K562 (cell line): ENCODE data around the gene TESMIN. TPM values are rescaled to one million over a fixed set of nuclear protein-coding genes. Genes with fewer than 3 reads are reported as not detected.

Experiments used
- ATAC-seq: fragments of 200-7000 bp; cut with Tn5 transposase; 3 replicates; pipeline ENCODE4 v1.9.1; 2020; ENCODE audit warnings: moderate library complexity
- BruUV-seq: library from RNA; stranded (reverse); fragments of 400-500 nt; replicated peaks from 2 replicates; lab custom pipeline; 2021; lab: Mats Ljungman, UMichigan
- CTCF ChIA-PET: fragments of 300-600 bp; formaldehyde crosslinking; extraction: SDS; loops from one replicate; lab custom pipeline; 2021; ENCODE audit warnings: low intra/inter-chr PET ratio; lab: Yijun Ruan, JAX
- POLR2A ChIA-PET: fragments of 300-600, 350-650 bp; sonication (Branson Sonifier 250); formaldehyde crosslinking; extraction: SDS; loops from one replicate; lab custom pipeline; 2021; ENCODE audit warnings: antibody characterized with exemption, inconsistent platforms; lab: Yijun Ruan, JAX
- DNase-seq, 4 experiments: peaks; one replicate each; pipeline versions ENCODE4 v3.0.0 to v3.0.0-alpha.2; 2011 to 2018; ENCODE audit warnings: low spot score in 3 of 4, mixed read lengths in 3 of 4; ENCODE audit errors: extremely low read depth in 1 of 4
- FAIRE-seq: peaks from 2 replicates; lab custom pipeline; 2011; peaks lifted over from hg19 to GRCh38; lab: Jason Lieb, UNC
- H2AFZ ChIP-seq: 2 replicates; pipeline ENCODE4 v1.6.0; 2011; ENCODE audit warnings: low read depth, low read length, control low read depth, inconsistent platforms
- H3K27ac ChIP-seq: fragments of 200-600 bp; 3 replicates; pipeline ENCODE4 v1.8.0; 2011; ENCODE audit warnings: low read depth, mild to moderate bottlenecking, control low read depth, inconsistent platforms, low read length, moderate library complexity, mixed read lengths; ENCODE audit errors: extremely low read depth
- H3K27me3 ChIP-seq, 2 experiments: fragments of 300-600 bp in 1 of 2; 2 replicates in 1 of 2; 3 replicates in 1 of 2; pipeline versions ENCODE4 v1.6.0 to v1.8.0; 2011; ENCODE audit warnings: inconsistent platforms in 2 of 2, low read length in 2 of 2, mild to moderate bottlenecking in 1 of 2, mixed read lengths in 1 of 2, moderate library complexity in 1 of 2; ENCODE audit not compliant: control insufficient read depth in 2 of 2, insufficient read depth in 2 of 2
- H3K36me3 ChIP-seq: fragments of 300-600 bp; 3 replicates; pipeline ENCODE4 v1.8.0; 2011; ENCODE audit warnings: mild to moderate bottlenecking, low read length, inconsistent platforms; ENCODE audit not compliant: control insufficient read depth, insufficient read depth
- H3K4me1 ChIP-seq, 2 experiments: fragments of 200-600 bp in 1 of 2; replicated peaks in 1 of 2; 2 replicates in 1 of 2; 3 replicates in 1 of 2; pipeline versions ENCODE4 v1.5.1 to v1.8.0; 2011; ENCODE audit warnings: inconsistent platforms in 2 of 2, low read length in 2 of 2, mild to moderate bottlenecking in 1 of 2, mixed read lengths in 1 of 2, moderate library complexity in 1 of 2; ENCODE audit not compliant: control insufficient read depth in 2 of 2, insufficient read depth in 2 of 2
- H3K4me2 ChIP-seq: 2 replicates; pipeline ENCODE4 v1.6.1; 2011; ENCODE audit warnings: low read length, control low read depth, inconsistent platforms, mixed read lengths; ENCODE audit not compliant: insufficient read depth
- H3K4me3 ChIP-seq: fragments of 200-600 bp; sonication (generic), shearing (Covaris generic); 2 replicates; pipeline ENCODE4 v1.5.1; 2016; ENCODE audit warnings: control low read depth, inconsistent platforms
- H3K79me2 ChIP-seq: fragments of 200-600 bp; 3 replicates; pipeline ENCODE4 v1.8.0; 2011; ENCODE audit warnings: low read length, inconsistent platforms; ENCODE audit not compliant: control insufficient read depth, insufficient read depth
- H3K9ac ChIP-seq, 2 experiments: 2 replicates each; pipeline versions ENCODE4 v1.6.0 to v1.6.1; 2011; ENCODE audit warnings: low read depth in 2 of 2, low read length in 2 of 2, control low read depth in 1 of 2, inconsistent platforms in 1 of 2, mild to moderate bottlenecking in 1 of 2, mixed read lengths in 1 of 2; ENCODE audit not compliant: insufficient read depth in 1 of 2
- H3K9me1 ChIP-seq: one replicate; pipeline ENCODE4 v1.6.0; 2011; ENCODE audit warnings: inconsistent platforms, mild to moderate bottlenecking, low read length, moderate library complexity; ENCODE audit not compliant: control insufficient read depth, insufficient read depth
- H3K9me3 ChIP-seq: replicated peaks from 2 replicates; pipeline ENCODE4 v1.5.1; 2011; ENCODE audit warnings: low read depth, low read length, inconsistent platforms; ENCODE audit not compliant: control insufficient read depth, insufficient read depth
- H4K20me1 ChIP-seq: replicated peaks from 2 replicates; pipeline ENCODE4 v1.6.1; 2011; ENCODE audit warnings: low read length, inconsistent platforms, mixed read lengths; ENCODE audit not compliant: control insufficient read depth, insufficient read depth
- ADNP ChIP-seq: fragments of 200-800 bp; sonication (Bioruptor generic); IDR thresholded peaks from 2 replicates; pipeline ENCODE4 v1.6.1; 2016; ENCODE audit warnings: missing genetic modification characterization, missing compliant biosample characterization
- HEY1 ChIP-seq: fragments of 250-450 bp; sonication (Bioruptor Pico); IDR thresholded peaks from 2 replicates; pipeline ENCODE4 v1.5.0; 2020; ENCODE audit warnings: mild to moderate bottlenecking, moderate library complexity, borderline replicate concordance
- JUN ChIP-seq, 2 experiments: sonication (generic) in 1 of 2; formaldehyde crosslinking in 1 of 2; IDR thresholded peaks; 2 replicates each; pipeline versions ENCODE4 v1.6.1 to v1.8.0; 2012 to 2022; ENCODE audit warnings: borderline replicate concordance in 2 of 2, mild to moderate bottlenecking in 2 of 2, improper control_type of control experiment in 1 of 2, low read depth in 1 of 2, low read length in 1 of 2, missing genetic modification reagents in 1 of 2
- MED1 ChIP-seq: sonication (generic); formaldehyde crosslinking; IDR thresholded peaks from 2 replicates; pipeline ENCODE4 v1.8.1; 2023; ENCODE audit warnings: missing genetic modification reagents, borderline replicate concordance
- MYNN ChIP-seq, 2 experiments: sonication (generic); formaldehyde crosslinking in 1 of 2; IDR thresholded peaks; 2 replicates each; pipeline versions ENCODE4 v1.5.0 to v1.6.1; 2016 to 2020; ENCODE audit warnings: antibody characterized with exemption in 1 of 2, missing genetic modification reagents in 1 of 2
- NR1H2 ChIP-seq: sonication (generic); formaldehyde crosslinking; IDR thresholded peaks from 2 replicates; pipeline ENCODE4 v1.4.0; 2020; ENCODE audit warnings: mild to moderate bottlenecking, missing genetic modification reagents
- PCBP1 ChIP-seq: fragments of 200-400 bp; formaldehyde crosslinking; IDR thresholded peaks from 2 replicates; pipeline ENCODE4 v1.6.1; 2018; ENCODE audit warnings: mild to moderate bottlenecking, low read depth, low read length; ENCODE audit not compliant: poor library complexity, severe bottlenecking
- SMARCC2 ChIP-seq: fragments of 450-650 bp; IDR thresholded peaks from 2 replicates; pipeline ENCODE4 v1.6.1; 2017; ENCODE audit warnings: antibody characterized with exemption, moderate library complexity, mild to moderate bottlenecking, low read depth
- SMARCE1 ChIP-seq: fragments of 450-650 bp; IDR thresholded peaks from 2 replicates; pipeline ENCODE4 v1.7.1; 2016; ENCODE audit warnings: mild to moderate bottlenecking
- ZKSCAN3 ChIP-seq: fragments of 250-450 bp; sonication (Bioruptor Pico); IDR thresholded peaks from 2 replicates; pipeline ENCODE4 v1.4.0; 2020
- ZNF121 ChIP-seq: sonication (generic); formaldehyde crosslinking; conservative IDR thresholded peaks from 2 replicates; pipeline ENCODE4 v1.8.0; 2022; ENCODE audit warnings: missing genetic modification reagents
- ZNF830 ChIP-seq: fragments of 250-450 bp; sonication (Bioruptor Pico); IDR thresholded peaks from 2 replicates; pipeline ENCODE4 v1.5.0; 2021; ENCODE audit warnings: mild to moderate bottlenecking
- WGBS: fragments of 100-300 bp; shearing (Covaris generic); methylation state at CpG from one replicate; pipeline ENCODE4 v1.1.6; 2016; ENCODE audit warnings: low coverage, mixed read lengths; ENCODE audit not compliant: insufficient coverage; ENCODE audit errors: missing lambda C conversion rate; 5-methylcytosine and 5-hydroxymethylcytosine counted together
- in situ Hi-C: fragments of 300-500 bp; cut with MboI; formaldehyde crosslinking; loops from 4 replicates; pipeline ENCODE4 v1.15.0; 2018; ENCODE audit warnings: inconsistent platforms, mixed read lengths
- intact Hi-C: fragments of 100-400 bp; cut with micrococcal nuclease; formaldehyde crosslinking; loops from 2 replicates; pipeline ENCODE4 v1.14.2; 2022
- polyA plus RNA-seq, 8 experiments: library from polyadenylated mRNA; depleted of rRNA in 4 of 8; stranded (reverse) in 5 of 8; unstranded in 3 of 8; fragments of >200 nt; fragmentation: Nextera tagmentation in 2 of 8; fragmentation: Illumina TruSeq in 1 of 8; extraction: Ambion mirVana in 2 of 8; extraction: Trizol in 1 of 8; gene quantifications; 2 replicates each; pipeline versions ENCODE4 v1.2.1 to v1.2.3, GENCODE V29; 2011 to 2014; ENCODE audit warnings: inconsistent platforms in 1 of 8, missing spikeins in 1 of 8
- total RNA-seq, 7 experiments: library from RNA; depleted of rRNA in 6 of 7; stranded (reverse); fragments of >200 nt in 6 of 7; fragmentation: Illumina TruSeq in 2 of 7; extraction: Trizol in 2 of 7; gene quantifications; 2 replicates each; pipeline versions ENCODE4 v1.2.1 to v1.2.3, GENCODE V29; 2011 to 2021; ENCODE audit warnings: low replicate concordance in 1 of 7
- TF ChIP-seq, protein P1 (sequence below): fragments of 250-450 bp; sonication (Bioruptor Pico); IDR thresholded peaks from 2 replicates; pipeline ENCODE4 v1.4.0; 2020; ENCODE audit warnings: borderline replicate concordance

Gene TESMIN
- total and polyA plus RNA-seq, 9 of the 15 experiments (the other 6 are each of a cell fraction or from before 2014, with no cell fraction given): 8.9 to 50.5 (median 15.0) TPM

DNA sequence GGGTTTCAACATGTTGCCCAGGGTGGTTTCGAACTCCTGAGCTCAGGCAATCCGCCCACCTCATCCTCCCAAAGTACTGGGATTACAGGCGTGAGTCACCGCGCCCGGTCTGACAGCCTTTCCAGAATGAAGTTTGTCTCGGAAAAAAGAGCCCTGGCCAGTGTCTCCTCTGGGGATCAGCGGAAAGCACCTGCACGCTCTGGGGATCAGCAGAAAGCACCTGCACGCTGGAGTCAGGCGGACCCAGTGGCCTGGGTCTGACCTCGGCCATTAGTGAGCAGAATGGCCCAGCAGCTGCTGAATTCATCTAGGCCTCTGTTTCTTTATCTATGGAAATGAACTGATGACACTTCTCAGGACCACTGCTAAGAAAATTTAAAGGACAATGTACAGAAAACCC, 10.5 kb upstream of the TESMIN start:
- ChIA-PET POLR2A (no interaction called here), CTCF (no interaction called here)
- no peak overlapping the region for H3K4me3 ChIP-seq
- peaks cover 0 to 6% of the 10 kb centered on the region in 2 experiments; a peak in 2 of 5 replicates for H3K4me1 ChIP-seq
- no peak for ATAC-seq
- WGBS: 88% methylated on average over 7 of the region's 12 CpGs
- DNase-seq: no peak
- H3K9me3 ChIP-seq: no peaks in the 10 kb centered on the region
- H2AFZ ChIP-seq: no peak overlapping the region
- intact Hi-C loops (no loop called here), in situ Hi-C loops (no loop called here)
- H3K27ac ChIP-seq: no peak overlapping the region
- no peaks in the 10 kb centered on the region for H3K9me1 ChIP-seq
- no peak for FAIRE-seq
- no peaks in the 10 kb centered on the region for H3K27me3 ChIP-seq
- no TSS peak for BruUV-seq
- peaks cover 29% of the 10 kb centered on the region; the same call in 2 of the 3 replicates for H3K36me3 ChIP-seq
- H3K9ac ChIP-seq: no peak overlapping the region
- H4K20me1 ChIP-seq: no peaks in the 10 kb centered on the region
- TF ChIP-seq MED1 (CRISPR knock-in tag) (no peak), HEY1 (CRISPR knock-in tag) (no peak), JUN (IDR thresholded peaks at IDR 0.05; ENCODE audit: borderline replicate concordance, low read depth, low read length) (no peak), JUN (CRISPR knock-in tag; IDR thresholded peaks at IDR 0.05; ENCODE audit: borderline replicate concordance) (no peak), ZNF830 (CRISPR knock-in tag) (no peak), ADNP (tag) (no peak), ZKSCAN3 (CRISPR knock-in tag) (no peak), PCBP1 (no peak), NR1H2 (CRISPR knock-in tag) (no peak), MYNN (IDR thresholded peaks at IDR 0.05) (no peak), MYNN (CRISPR knock-in tag; IDR thresholded peaks at IDR 0.05) (no peak), ZNF121 (no peak), SMARCC2 (no peak), SMARCE1 (no peak)
- TF ChIP-seq, protein P1, sequence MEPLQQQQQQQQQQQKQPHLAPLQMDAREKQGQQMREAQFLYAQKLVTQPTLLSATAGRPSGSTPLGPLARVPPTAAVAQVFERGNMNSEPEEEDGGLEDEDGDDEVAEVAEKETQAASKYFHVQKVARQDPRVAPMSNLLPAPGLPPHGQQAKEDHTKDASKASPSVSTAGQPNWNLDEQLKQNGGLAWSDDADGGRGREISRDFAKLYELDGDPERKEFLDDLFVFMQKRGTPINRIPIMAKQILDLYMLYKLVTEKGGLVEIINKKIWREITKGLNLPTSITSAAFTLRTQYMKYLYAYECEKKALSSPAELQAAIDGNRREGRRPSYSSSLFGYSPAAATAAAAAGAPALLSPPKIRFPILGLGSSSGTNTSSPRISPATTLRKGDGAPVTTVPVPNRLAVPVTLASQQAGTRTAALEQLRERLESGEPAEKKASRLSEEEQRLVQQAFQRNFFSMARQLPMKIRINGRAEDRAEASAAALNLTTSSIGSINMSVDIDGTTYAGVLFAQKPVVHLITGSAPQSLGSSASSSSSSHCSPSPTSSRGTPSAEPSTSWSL: no peak
- no peak overlapping the region for H3K4me2 ChIP-seq
- H3K79me2 ChIP-seq: no peaks in the 10 kb centered on the region
